OCI-LY3 (cell line): ENCODE data around the gene ACADVL.

Source experiments
- CTCF ChIP-seq: fragments of 200-600, 300-600 bp; sonication (generic); IDR thresholded peaks from 2 replicates; pipeline ENCODE4 v1.5.1; 2014; ENCODE audit warnings: antibody characterized with exemption, low read length, low read depth
- EZH2phosphoT487 ChIP-seq: fragments of 200-600 bp; shearing (Covaris generic); IDR thresholded peaks from 2 replicates; pipeline ENCODE4 v1.6.1; 2018; ENCODE audit warnings: antibody characterized with exemption, mixed run types, low read depth

GRCh38 chr17:7243453-7243729 lies 23.7 kb downstream of the ACADVL start:
- TF ChIP-seq CTCF (no peak), EZH2phosphoT487 (no peak)
